ENCODE data around the gene POU3F3. TPM values are rescaled to one million over a fixed set of nuclear protein-coding genes. Genes with fewer than 3 reads are reported as not detected.

The POU3F3 gene
- not detected in 2 replicates for total RNA-seq
- long read RNA-seq = 0 reads

GRCh38 chr2:104853534-104854497 is at the start of gene POU3F3:
TSS of gene POU3F3 (plus strand) at chr2:104854115. CDS start at chr2:104855511, 1,396 bp downstream.
- H3K9me3 Mint-ChIP-seq (ENCODE audit: low read depth) = no peaks in the 10 kb centered on the region
- H3K4me3 Mint-ChIP-seq (ENCODE audit: low read depth) = peak within 1 kb of the TSS; percentile 79
- H3K27ac Mint-ChIP-seq = peak within 1 kb of the TSS; percentile 89
- peaks cover 81% of the 10 kb centered on the region for H3K27me3 Mint-ChIP-seq
- TF ChIP-seq CTCF (IDR thresholded peaks at IDR 0.05; ENCODE audit: unreplicated experiment) = no peak
- no peaks in the 10 kb centered on the region for H3K36me3 Mint-ChIP-seq (ENCODE audit: insufficient read depth)
- no peak for DNase-seq (ENCODE audit: low spot score, unreplicated experiment)
- H3K4me1 Mint-ChIP-seq (ENCODE audit: low read depth) = peaks cover 11% of the 10 kb centered on the region

- Mint-ChIP-seq H3K9me3 (ENCODE audit: low read depth) (peaks cover 5% of the 10 kb centered on the region), H3K27me3 (peaks cover 5% of the 10 kb centered on the region), H3K27ac (no peak overlapping the region), H3K36me3 (ENCODE audit: insufficient read depth) (no peaks in the 10 kb centered on the region), H3K4me1 (ENCODE audit: low read depth) (no peaks in the 10 kb centered on the region), H3K4me3 (ENCODE audit: low read depth) (no peak overlapping the region)
- no peak for DNase-seq (ENCODE audit: low spot score, unreplicated experiment)
- TF ChIP-seq CTCF (IDR thresholded peaks at IDR 0.05; ENCODE audit: unreplicated experiment) = peak; percentile 15
These were observed 49.6 kb upstream of the POU3F3 start for GRCh38 chr2:104804148-104804890.

GRCh38 chr2:104812286-104812685 is 41.6 kb upstream of the POU3F3 start:
- H3K27me3 Mint-ChIP-seq = peaks cover 4% of the 10 kb centered on the region
- TF ChIP-seq CTCF (IDR thresholded peaks at IDR 0.05; ENCODE audit: unreplicated experiment) = no peak
- H3K27ac Mint-ChIP-seq = no peak overlapping the region
- H3K4me1 Mint-ChIP-seq (ENCODE audit: low read depth) = peaks cover 8% of the 10 kb centered on the region
- H3K4me3 Mint-ChIP-seq (ENCODE audit: low read depth) = no peak overlapping the region
- no peaks in the 10 kb centered on the region for H3K36me3 Mint-ChIP-seq (ENCODE audit: insufficient read depth)
- H3K9me3 Mint-ChIP-seq (ENCODE audit: low read depth) = peaks cover 8% of the 10 kb centered on the region
- no peak for DNase-seq (ENCODE audit: low spot score, unreplicated experiment)

- peaks cover 15% of the 10 kb centered on the region for H3K4me1 Mint-ChIP-seq (ENCODE audit: low read depth)
- H3K36me3 Mint-ChIP-seq (ENCODE audit: insufficient read depth) = no peaks in the 10 kb centered on the region
- no peak for DNase-seq (ENCODE audit: low spot score, unreplicated experiment)
- H3K4me3 Mint-ChIP-seq (ENCODE audit: low read depth) = no peak overlapping the region
- no peak for TF ChIP-seq CTCF (IDR thresholded peaks at IDR 0.05; ENCODE audit: unreplicated experiment)
- peaks cover 18% of the 10 kb centered on the region for H3K27me3 Mint-ChIP-seq
- H3K27ac Mint-ChIP-seq = no peak overlapping the region
- no peaks in the 10 kb centered on the region for H3K9me3 Mint-ChIP-seq (ENCODE audit: low read depth)
These were observed 37.8 kb upstream of the POU3F3 start for GRCh38 chr2:104816143-104816542.

GRCh38 chr2:104818264-104818663 is 35.7 kb upstream of the POU3F3 start:
- Mint-ChIP-seq H3K4me1 (ENCODE audit: low read depth) (peaks cover 8% of the 10 kb centered on the region), H3K36me3 (ENCODE audit: insufficient read depth) (no peaks in the 10 kb centered on the region), H3K4me3 (ENCODE audit: low read depth) (no peak overlapping the region), H3K27me3 (peaks cover 31% of the 10 kb centered on the region), H3K27ac (peak overlapping the region; percentile 2), H3K9me3 (ENCODE audit: low read depth) (no peaks in the 10 kb centered on the region)
- no peak for TF ChIP-seq CTCF (IDR thresholded peaks at IDR 0.05; ENCODE audit: unreplicated experiment)
- DNase-seq (ENCODE audit: low spot score, unreplicated experiment) = no peak
